C1 segment of cervical spinal cord (tissue), 14 donors: Measurements from ENCODE around the gene ICAM1.
"Not testable (repeated sequence)": the region's sequence is repeated elsewhere in the genome, so short reads cannot be mapped to it uniquely, and the experiment has no call there.

ENCODE experiments used
- DNase-seq, 14 donors: peaks; one replicate each; lab custom pipeline; 2025; lab: John Stamatoyannopoulos, UW

The ICAM1 gene

GRCh38 chr19:10241826-10242449 lies 29.0 kb upstream of the ICAM1 start:
- DNase-seq, result not testable (repeated sequence)

- DNase-seq, result no peak
Observed at GRCh38 chr19:10243606-10244005, 27.3 kb upstream of the ICAM1 start.

DNA sequence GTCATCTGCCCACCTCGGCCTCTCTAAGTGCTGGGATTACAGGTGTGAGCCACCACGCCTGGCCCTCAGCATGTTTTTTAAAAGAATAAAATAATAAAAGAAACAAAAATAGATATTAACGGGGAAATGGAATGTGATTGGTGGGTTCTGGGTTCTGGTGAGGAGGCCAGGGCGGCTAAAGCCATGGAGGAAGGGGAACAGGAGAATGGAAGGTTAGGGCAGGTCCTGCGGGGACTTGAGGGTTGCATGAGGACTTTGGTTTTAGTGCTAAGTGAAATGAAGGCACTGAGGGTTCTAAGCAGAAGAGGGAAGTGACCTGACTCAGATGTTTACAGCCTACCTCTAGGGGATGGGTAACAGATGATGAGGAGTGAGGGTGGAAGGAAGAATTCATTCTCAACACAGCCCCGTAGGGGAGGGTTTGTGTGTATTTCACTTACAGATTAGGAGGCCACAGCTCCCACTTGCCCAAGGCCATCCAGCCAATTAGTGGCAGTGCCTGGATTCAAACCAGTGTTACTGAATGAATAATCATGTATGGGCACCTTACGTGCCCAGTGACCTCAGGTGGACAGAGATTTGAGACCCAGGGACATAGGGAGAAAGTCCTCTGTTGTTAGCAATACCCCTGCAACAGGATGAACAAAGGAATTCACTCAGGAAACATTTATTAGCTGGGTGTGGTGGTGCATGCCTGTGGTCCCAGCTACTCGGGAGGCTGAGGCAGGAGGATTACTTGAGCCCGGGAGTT lies 25.6 kb upstream of the ICAM1 start:
- no peak for DNase-seq

GRCh38 chr19:10246511-10246910 lies 24.4 kb upstream of the ICAM1 start:
- no peak for DNase-seq

GRCh38 chr19:10251792-10252694 lies 18.9 kb upstream of the ICAM1 start, which contains the start of gene MRPL4:
MRPL4 (plus strand) TSS chr19:10252214; CDS start chr19:10252254, 40 bp downstream.
- peak; percentile 48 to 99 (median 92) for DNase-seq

DNA sequence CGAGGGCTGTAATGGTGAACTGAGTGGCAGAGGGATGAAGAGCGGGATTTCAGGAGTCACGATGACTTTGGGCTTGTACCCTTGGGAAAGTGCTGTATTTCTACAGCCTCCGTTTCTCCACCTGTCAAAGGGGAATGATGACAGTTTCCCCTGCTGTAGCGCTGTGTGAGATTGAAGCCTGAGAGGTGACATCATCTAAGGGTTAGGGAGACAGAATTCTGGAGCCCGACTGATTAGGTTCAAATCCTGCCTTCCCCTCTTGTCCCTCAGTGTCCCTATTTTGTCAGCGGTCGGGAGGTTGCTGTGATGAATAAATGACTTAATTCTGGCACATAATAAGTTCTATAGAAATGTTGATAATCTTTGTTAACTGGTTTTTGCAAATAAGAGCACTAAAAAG lies 18.2 kb upstream of the ICAM1 start:
- no peak for DNase-seq

DNA sequence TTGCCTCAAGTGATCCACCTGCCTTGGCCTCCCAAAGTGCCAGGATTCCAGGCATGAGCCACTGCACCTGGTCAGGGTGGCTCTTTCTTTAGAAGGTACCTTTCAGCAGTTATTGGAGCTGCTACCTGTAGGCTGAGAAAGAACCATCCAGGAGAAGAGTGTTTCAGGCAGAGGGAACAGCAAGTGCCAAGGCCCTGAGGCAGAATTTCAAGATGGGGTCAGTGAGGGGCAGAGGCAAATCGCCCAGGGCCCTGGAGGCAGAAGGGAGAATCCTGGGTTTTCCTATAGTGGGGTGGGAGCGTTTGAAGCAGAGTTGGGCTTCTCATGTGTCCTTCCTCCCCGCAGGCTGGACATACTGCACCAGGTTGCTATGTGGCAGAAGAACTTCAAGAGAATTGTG lies 16.7 kb upstream of the ICAM1 start:
- no peak for DNase-seq

GRCh38 chr19:10255358-10255757 lies 15.6 kb upstream of the ICAM1 start:
- no peak for DNase-seq

- no peak for DNase-seq
Observed at GRCh38 chr19:10256551-10256950, 14.4 kb upstream of the ICAM1 start.

DNA sequence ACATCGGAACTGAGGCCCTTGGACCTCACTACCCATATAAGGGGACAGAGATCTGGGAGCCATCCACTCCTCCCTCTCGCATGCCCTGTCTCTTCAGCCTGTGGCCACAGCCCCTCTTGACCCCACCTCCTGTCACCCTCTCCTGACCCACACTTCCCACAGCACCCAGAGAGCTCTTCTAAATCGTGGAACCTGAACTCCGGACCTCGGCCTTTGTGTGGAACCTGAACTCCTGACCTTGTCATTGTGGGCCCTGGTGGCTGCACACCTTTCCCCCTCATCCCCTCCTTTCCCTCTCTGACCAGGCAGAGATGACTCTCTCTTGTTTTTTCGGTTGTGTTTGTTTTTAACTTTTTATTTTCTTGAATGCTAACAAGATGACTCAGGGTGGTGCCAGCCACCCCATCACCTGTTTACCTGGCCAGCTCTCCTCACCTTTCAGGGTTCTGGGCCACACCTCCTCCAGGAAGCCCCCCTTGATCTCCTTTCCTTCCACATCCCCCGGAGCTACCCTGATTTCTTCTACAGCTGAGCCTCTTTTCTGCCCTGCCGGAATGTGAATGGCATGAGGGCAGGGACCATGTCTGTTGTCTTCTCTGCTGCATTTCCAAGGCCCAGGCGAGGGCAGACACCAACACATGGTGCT lies 13.8 kb upstream of the ICAM1 start:
- DNase-seq, result no peak

DNA sequence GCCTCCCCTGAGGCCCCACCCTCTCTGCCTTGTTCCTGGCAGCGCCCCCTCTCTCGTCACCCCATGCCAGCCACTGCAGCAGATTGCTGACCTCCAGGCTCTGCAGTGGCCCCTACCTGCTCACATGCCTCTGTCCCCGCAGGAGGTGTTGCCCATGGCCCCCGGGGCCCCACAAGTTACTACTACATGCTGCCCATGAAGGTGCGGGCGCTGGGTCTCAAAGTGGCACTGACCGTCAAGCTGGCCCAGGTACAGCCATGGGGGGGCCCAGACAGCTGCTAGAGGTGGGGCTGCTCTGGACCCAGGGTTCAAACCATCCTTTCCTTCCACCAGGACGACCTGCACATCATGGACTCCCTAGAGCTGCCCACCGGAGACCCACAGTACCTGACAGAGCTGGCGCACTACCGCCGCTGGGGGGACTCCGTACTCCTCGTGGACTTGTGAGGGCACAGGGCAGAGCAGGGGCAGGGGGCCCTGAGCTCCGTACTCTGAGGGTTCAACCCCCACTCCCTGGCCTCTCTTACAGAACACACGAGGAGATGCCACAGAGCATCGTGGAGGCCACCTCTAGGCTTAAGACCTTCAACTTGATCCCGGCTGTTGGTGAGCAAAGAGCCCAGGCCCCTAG lies 12.7 kb upstream of the ICAM1 start:
- DNase-seq, result no peak

GRCh38 chr19:10259162-10259905 lies 11.6 kb upstream of the ICAM1 start:
- peak in 10 of 14 donors; percentile 1 to 27 (median 12) for DNase-seq

GRCh38 chr19:10260141-10260584 lies 10.8 kb upstream of the ICAM1 start:
- no peak for DNase-seq

- no peak for DNase-seq
Observed at GRCh38 chr19:10262771-10263170, 8.1 kb upstream of the ICAM1 start.

GRCh38 chr19:10266706-10267105 lies 4.2 kb upstream of the ICAM1 start:
- DNase-seq, result no peak

DNA sequence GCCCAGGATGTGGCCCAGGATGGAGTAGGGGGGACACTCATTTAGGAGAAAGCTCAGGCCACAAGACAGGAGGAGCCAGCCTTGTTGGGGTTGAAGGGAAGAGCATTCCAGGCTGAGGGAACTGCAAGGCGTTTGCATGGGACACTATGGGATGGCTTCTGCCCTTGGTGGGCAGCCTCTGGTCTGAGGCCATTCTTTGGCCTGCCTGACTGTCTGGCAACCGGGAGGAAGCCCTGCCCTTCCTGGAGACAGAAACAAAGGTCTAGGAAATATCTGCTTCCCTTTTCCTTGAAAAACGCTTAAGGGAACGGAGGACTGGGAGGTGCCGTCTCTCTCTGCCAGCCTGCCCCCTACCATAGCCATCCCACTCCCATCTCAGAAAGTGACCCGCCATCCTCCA lies 2.8 kb upstream of the ICAM1 start:
- DNase-seq, result no peak

DNA sequence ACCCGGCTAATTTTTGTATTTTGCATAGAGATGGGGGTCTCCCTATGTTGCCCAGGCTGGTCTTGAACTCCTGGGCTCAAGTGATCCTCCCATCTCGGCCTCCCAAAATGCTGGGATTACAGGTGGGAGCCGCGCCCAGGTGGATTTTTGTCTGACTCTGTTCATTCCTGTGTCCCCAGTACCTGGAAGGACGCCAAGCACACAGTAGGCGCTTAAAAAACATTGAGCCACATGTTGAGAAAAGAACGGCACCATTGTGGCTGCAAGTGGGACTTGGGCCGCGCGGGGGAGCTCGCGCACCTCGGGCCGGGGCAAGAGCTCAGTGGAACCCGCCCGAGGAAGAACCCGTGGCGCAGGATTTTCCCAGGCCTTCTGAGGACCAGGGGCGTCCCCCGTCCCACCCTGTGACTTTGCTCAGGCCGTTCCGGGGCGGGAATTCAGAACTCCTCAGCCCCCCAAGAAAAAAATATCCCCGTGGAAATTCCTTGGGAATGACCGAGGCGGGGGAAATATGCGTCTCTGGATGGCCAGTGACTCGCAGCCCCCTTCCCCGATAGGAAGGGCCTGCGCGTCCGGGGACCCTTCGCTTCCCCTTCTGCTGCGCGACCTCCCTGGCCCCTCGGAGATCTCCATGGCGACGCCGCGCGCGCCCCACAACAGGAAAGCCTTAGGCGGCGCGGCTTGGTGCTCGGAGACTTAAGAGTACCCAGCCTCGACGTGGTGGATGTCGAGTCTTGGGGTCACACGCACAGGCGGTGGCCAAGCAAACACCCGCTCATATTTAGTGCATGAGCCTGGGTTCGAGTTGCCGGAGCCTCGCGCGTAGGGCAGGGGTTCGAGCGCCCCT lies 1.4 kb upstream of the ICAM1 start:
- peak in 13 of 14 donors; percentile 10 to 79 (median 36) for DNase-seq

GRCh38 chr19:10270180-10270615 lies 722 bp upstream of the ICAM1 start:
- peak in 7 of 14 donors; percentile 12 to 45 (median 35) for DNase-seq

GRCh38 chr19:10271543-10272086 lies 695 bp downstream of the ICAM1 start:
- DNase-seq, result peak in 1 of 14 donors; percentile 22
